Brain microvascular endothelial cell (primary cell): Measurements from ENCODE around the gene NIP7.

Source experiments
- DNase-seq: peaks from one replicate; pipeline ENCODE4 v3.0.0-alpha.2; 2020
- H3K27ac ChIP-seq: fragments of 250-450 bp; sonication (Bioruptor Pico); 2 replicates; pipeline ENCODE4 v1.5.1; 2020; ENCODE audit warnings: mild to moderate bottlenecking, moderate library complexity
- H3K27me3 ChIP-seq: fragments of 250-450 bp; sonication (Bioruptor Pico); replicated peaks from 2 replicates; pipeline ENCODE4 v1.5.1; 2020; ENCODE audit warnings: mild to moderate bottlenecking
- H3K36me3 ChIP-seq: fragments of 250-450 bp; sonication (Bioruptor Pico); replicated peaks from 2 replicates; pipeline ENCODE4 v1.5.1; 2020; ENCODE audit warnings: mild to moderate bottlenecking
- H3K4me3 ChIP-seq: 2 replicates; pipeline ENCODE4 v1.5.1; 2011; ENCODE audit warnings: low read depth, mild to moderate bottlenecking, control low read depth, low read length, moderate library complexity
- in situ Hi-C: cut with HindIII; loops from 2 replicates; pipeline ENCODE4 v1.10.0; 2017; ENCODE audit warnings: low sequenced_read_pairs, low pct_ligation_motif_present
- TF ChIP-seq, protein P1 (sequence below): IDR thresholded peaks from 2 replicates; pipeline ENCODE4 v1.5.1; 2011; ENCODE audit warnings: low read depth, mild to moderate bottlenecking, moderate library complexity, low read length, control low read depth, inconsistent platforms; ENCODE audit errors: missing control alignments

NIP7 gene

DNA sequence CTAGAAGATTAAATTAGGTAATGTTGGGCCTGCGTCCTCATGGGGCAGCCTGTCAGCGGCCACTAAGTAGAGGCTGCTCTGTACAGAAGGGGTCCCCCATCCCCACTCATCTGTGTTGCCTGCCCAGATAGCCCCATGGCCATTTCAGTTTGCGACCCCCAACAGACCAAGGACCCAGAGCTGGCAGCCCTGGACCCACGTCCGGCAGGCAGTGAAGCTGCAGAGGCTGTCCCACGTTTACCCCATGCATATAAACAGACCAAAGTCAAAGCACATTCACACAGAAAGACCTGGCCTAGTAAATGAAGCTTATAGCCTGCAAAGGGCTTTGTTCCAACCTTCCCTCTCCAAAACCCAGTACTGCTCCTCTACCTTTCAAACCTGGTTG, 13.8 kb upstream of the NIP7 start:
- in situ Hi-C loops, result no loop called here
- peaks cover 70% of the 10 kb centered on the region for H3K36me3 ChIP-seq
- H3K27ac ChIP-seq, result no peak overlapping the region
- H3K27me3 ChIP-seq, result no peaks in the 10 kb centered on the region
- DNase-seq, result no peak
- TF ChIP-seq, protein P1, sequence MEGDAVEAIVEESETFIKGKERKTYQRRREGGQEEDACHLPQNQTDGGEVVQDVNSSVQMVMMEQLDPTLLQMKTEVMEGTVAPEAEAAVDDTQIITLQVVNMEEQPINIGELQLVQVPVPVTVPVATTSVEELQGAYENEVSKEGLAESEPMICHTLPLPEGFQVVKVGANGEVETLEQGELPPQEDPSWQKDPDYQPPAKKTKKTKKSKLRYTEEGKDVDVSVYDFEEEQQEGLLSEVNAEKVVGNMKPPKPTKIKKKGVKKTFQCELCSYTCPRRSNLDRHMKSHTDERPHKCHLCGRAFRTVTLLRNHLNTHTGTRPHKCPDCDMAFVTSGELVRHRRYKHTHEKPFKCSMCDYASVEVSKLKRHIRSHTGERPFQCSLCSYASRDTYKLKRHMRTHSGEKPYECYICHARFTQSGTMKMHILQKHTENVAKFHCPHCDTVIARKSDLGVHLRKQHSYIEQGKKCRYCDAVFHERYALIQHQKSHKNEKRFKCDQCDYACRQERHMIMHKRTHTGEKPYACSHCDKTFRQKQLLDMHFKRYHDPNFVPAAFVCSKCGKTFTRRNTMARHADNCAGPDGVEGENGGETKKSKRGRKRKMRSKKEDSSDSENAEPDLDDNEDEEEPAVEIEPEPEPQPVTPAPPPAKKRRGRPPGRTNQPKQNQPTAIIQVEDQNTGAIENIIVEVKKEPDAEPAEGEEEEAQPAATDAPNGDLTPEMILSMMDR, result no peak
- no peak overlapping the region for H3K4me3 ChIP-seq

DNA sequence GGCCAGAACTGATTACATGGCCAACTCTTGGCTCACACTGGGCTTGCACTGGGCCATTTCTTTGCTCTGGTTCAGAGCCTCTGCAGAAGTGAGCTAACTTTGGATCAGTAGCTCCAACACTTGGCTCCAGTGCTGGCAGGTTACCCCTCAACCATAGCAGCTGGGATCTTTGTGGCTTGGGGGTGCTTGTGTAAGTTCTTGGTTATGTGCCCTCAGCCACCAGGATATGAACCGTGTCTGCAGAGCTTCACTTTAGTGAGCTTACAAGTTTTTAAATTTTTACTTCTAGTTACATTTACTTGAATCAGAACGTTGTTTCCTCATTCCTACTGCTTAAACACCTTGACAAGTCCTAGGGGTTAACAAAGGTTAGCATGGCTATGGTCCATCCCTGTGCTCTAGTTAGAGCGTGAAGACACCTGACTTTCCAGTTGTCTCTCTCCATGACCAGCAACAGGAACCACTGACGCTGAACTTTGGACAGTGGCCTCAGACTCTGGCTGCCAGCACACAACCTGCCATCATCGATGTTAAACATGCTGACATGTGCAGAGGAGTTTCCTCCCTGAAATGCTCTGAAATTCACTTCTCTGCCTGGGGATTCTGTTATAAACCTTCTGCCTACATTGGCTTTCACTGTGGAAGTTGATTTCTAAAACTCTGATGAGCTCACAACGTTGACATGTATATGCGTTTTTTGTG, 13.2 kb upstream of the NIP7 start:
- Histone ChIP-seq H3K36me3 (peaks cover 66% of the 10 kb centered on the region), H3K27ac (no peak overlapping the region), H3K4me3 (no peak overlapping the region), H3K27me3 (no peaks in the 10 kb centered on the region)
- DNase-seq, result no peak
- in situ Hi-C loops, result no loop called here
- TF ChIP-seq, protein P1, result no peak

DNA sequence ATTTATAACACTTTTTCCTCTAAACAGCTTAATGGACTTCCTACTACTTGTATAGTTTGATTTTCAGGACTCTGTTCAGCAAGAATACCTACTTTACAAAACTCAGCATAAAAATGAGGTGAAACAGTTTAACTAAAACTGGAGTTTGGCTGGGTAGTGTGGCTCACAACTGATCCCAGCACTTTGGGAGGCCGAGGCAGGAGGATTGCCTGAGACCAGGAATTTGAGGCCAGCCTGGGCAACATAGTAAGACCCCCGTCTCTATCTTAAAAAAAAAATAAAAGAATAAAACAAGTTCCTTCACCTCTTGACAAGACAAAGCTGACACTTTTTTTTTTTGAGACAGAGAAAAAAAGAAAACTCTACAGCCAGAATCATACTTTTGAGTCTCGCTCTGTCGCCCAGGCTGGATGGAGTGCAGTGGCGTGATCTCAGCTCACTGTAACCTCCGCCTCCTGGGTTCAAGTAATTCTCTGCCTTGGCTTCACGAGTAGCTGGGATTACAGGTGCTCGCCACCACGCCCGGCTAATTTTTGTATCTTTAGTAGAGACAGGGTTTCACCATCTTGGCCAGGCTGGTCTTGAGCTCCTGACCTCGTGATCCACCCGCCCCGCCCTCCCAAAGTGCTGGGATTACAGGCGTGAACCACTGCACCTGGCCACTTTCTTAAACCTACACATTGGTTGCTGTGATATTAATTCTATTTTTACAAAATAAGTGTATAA, 11.8 kb upstream of the NIP7 start:
- Histone ChIP-seq H3K27me3 (no peaks in the 10 kb centered on the region), H3K27ac (no peak overlapping the region), H3K36me3 (peaks cover 63% of the 10 kb centered on the region), H3K4me3 (no peak overlapping the region)
- TF ChIP-seq, protein P1, result no peak
- no peak for DNase-seq
- in situ Hi-C loops, result no loop called here

DNA sequence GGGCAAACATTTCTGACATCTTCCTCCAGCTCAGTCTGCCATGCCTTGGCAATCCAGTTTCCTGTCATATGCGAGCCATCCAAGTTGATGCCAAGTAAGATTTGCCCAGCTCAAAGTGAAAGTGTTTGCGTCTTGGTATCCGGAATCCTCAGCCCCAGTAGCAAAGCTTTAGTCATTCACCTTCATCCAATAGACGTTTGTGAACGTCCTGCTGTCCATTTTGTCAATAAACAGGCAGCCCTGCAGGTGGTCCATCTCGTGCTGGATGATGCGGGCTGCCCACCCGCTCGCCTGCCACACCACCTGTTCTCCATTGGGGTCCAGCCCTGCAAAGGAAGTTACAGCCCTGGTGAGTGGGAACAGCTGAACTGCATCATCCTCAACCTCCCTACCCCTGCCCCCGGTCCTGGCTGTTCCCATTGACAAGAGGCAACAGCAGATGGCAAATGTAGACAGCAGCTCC, 10.7 kb upstream of the NIP7 start:
- no peak for DNase-seq
- peak overlapping the region; percentile 74 for H3K4me3 ChIP-seq
- in situ Hi-C loops, result no loop called here
- TF ChIP-seq, protein P1, result no peak
- peaks cover 57% of the 10 kb centered on the region for H3K36me3 ChIP-seq
- peak overlapping the region; percentile 17 for H3K27ac ChIP-seq
- H3K27me3 ChIP-seq, result no peaks in the 10 kb centered on the region

DNA sequence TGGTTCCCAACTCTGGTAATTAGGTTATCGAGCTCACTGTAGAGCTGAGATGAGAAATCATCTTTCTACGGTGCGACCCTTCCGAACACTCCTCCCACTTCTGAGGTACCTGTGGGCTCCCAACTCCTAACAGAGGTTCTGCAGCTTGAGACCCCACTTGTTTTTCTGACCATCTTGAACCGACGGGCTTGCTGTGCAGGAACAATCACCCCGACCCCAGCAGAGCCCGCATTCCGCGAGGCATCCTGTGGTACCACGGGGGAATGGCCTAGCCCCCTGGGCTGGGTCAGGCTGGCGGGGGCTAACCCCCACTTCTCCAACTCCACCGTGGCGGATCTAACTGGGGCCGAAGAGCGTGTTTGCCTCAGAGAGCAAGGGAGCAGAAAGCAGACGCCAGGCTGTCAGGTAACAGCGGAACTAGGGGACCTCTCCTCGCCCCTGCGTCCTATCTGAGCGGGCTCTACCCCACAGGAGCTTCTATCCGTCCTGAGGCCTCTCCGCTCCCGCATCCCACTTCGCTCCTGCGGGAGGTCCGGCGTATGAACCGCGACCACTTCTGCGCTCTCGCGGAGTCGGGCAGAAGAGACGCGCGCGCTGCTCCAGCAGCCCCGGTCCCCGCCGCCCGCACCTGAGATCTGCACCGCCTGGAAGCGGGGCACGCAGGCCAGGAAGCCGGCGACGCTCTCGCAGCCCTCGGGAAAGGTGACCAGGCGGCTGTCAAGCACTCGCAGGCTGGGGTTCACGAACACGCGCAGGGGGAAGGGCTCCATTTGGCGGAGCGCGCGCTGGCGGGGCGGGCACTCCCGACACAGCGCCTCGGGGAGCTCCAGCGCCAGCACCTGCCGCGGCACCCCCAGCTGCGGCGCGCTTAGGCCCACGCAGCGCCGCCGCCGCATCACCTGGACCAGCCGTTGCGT, 9.9 kb upstream of the NIP7 start:
- Histone ChIP-seq H3K27me3 (no peaks in the 10 kb centered on the region), H3K4me3 (peak overlapping the region; percentile 74), H3K36me3 (peaks cover 56% of the 10 kb centered on the region), H3K27ac (peak overlapping the region; percentile 45)
- TF ChIP-seq, protein P1, result no peak
- in situ Hi-C loops, result no loop called here
- no peak for DNase-seq
